ENCODE results near the gene STAT1.

Gene STAT1

GRCh38 chr2:190938771-190939335, 75.1 kb downstream of the STAT1 start:
- no peak for TF ChIP-seq CTCF (IDR thresholded peaks at IDR 0.05; ENCODE audit: insufficient read depth, low read depth, low read length, missing control alignments)
- H3K4me3 ChIP-seq (ENCODE audit: low read depth, low read length) = no peak overlapping the region
- DNase-seq (ENCODE audit: low read depth) = no peak

GRCh38 chr2:190935054-190935453, 78.9 kb downstream of the STAT1 start:
- no peak for DNase-seq (ENCODE audit: low read depth)
- H3K4me3 ChIP-seq (ENCODE audit: low read depth, low read length) = no peak overlapping the region
- no peak for TF ChIP-seq CTCF (IDR thresholded peaks at IDR 0.05; ENCODE audit: insufficient read depth, low read depth, low read length, missing control alignments)

- TF ChIP-seq CTCF (IDR thresholded peaks at IDR 0.05; ENCODE audit: insufficient read depth, low read depth, low read length, missing control alignments) = no peak
- DNase-seq (ENCODE audit: low read depth) = no peak
- H3K4me3 ChIP-seq (ENCODE audit: low read depth, low read length) = no peak overlapping the region
Measured at GRCh38 chr2:190933361-190933760, 80.6 kb downstream of the STAT1 start.

- no peak for TF ChIP-seq CTCF (IDR thresholded peaks at IDR 0.05; ENCODE audit: insufficient read depth, low read depth, low read length, missing control alignments)
- no peak overlapping the region for H3K4me3 ChIP-seq (ENCODE audit: low read depth, low read length)
- no peak for DNase-seq (ENCODE audit: low read depth)
Measured at GRCh38 chr2:190932514-190932913, 81.5 kb downstream of the STAT1 start.

- DNase-seq (ENCODE audit: low read depth) = no peak
- H3K4me3 ChIP-seq (ENCODE audit: low read depth, low read length) = no peak overlapping the region
- no peak for TF ChIP-seq CTCF (IDR thresholded peaks at IDR 0.05; ENCODE audit: insufficient read depth, low read depth, low read length, missing control alignments)
Measured at GRCh38 chr2:190930411-190930810, 83.6 kb downstream of the STAT1 start.

- DNase-seq (ENCODE audit: low read depth) = no peak
- no peak overlapping the region for H3K4me3 ChIP-seq (ENCODE audit: low read depth, low read length)
- TF ChIP-seq CTCF (IDR thresholded peaks at IDR 0.05; ENCODE audit: insufficient read depth, low read depth, low read length, missing control alignments) = no peak
Measured at GRCh38 chr2:190929919-190930318, 84.1 kb downstream of the STAT1 start.

GRCh38 chr2:190927301-190927700, 86.7 kb downstream of the STAT1 start:
- H3K4me3 ChIP-seq (ENCODE audit: low read depth, low read length) = no peak overlapping the region
- DNase-seq (ENCODE audit: low read depth) = no peak
- TF ChIP-seq CTCF (IDR thresholded peaks at IDR 0.05; ENCODE audit: insufficient read depth, low read depth, low read length, missing control alignments) = no peak
